H9 (cell line): ENCODE measurements around the gene TMEM52B. TPM values are rescaled to one million over a fixed set of nuclear protein-coding genes. Genes with fewer than 3 reads are reported as not detected.
A peak's percentile ranks its signal among the peaks of the same experiment; 100 is the strongest.

Source experiments
- DNase-seq: peaks from one replicate; pipeline ENCODE4 v3.0.0-alpha.2; 2017
- H2AFZ ChIP-seq: one replicate; pipeline ENCODE4 v1.6.1; 2013; ENCODE audit warnings: mild to moderate bottlenecking, low read length, control low read depth, moderate library complexity
- H2AK5ac ChIP-seq: 2 replicates; pipeline ENCODE4 v1.6.1; 2013; ENCODE audit warnings: low read length, control low read depth, mixed read lengths; ENCODE audit not compliant: insufficient read length
- H2BK120ac ChIP-seq: one replicate; pipeline ENCODE4 v1.6.1; 2013; ENCODE audit warnings: low read depth, mild to moderate bottlenecking, low read length, control low read depth, inconsistent platforms; ENCODE audit not compliant: poor library complexity, severe bottlenecking
- H2BK12ac ChIP-seq: 2 replicates; pipeline ENCODE4 v1.6.1; 2013; ENCODE audit warnings: low read length, control low read depth, mixed read lengths, low read depth; ENCODE audit not compliant: insufficient read length
- H2BK15ac ChIP-seq: 2 replicates; pipeline ENCODE4 v1.6.1; 2013; ENCODE audit warnings: low read depth, low read length, control low read depth
- H2BK20ac ChIP-seq: one replicate; pipeline ENCODE4 v1.6.1; 2013; ENCODE audit warnings: low read depth, mild to moderate bottlenecking, low read length, control low read depth, inconsistent platforms; ENCODE audit not compliant: poor library complexity, severe bottlenecking
- H2BK5ac ChIP-seq: 2 replicates; pipeline ENCODE4 v1.6.1; 2013; ENCODE audit warnings: low read length, control low read depth, mixed read lengths; ENCODE audit not compliant: insufficient read length
- H3K14ac ChIP-seq: 2 replicates; pipeline ENCODE4 v1.6.1; 2013; ENCODE audit warnings: low read length, control low read depth; ENCODE audit not compliant: insufficient read depth
- H3K18ac ChIP-seq: 2 replicates; pipeline ENCODE4 v1.6.1; 2013; ENCODE audit warnings: low read depth, mild to moderate bottlenecking, mixed read lengths, low read length, control low read depth; ENCODE audit not compliant: insufficient read length
- H3K23ac ChIP-seq: 2 replicates; pipeline ENCODE4 v1.6.1; 2013; ENCODE audit warnings: low read length, control low read depth, mixed read lengths, low read depth; ENCODE audit not compliant: insufficient read length
- H3K23me2 ChIP-seq: 2 replicates; pipeline ENCODE4 v1.6.1; 2013; ENCODE audit warnings: low read depth, mild to moderate bottlenecking, mixed read lengths, low read length, control low read depth; ENCODE audit not compliant: insufficient read length, poor library complexity, severe bottlenecking
- H3K27ac ChIP-seq: 2 replicates; pipeline ENCODE4 v1.5.1; 2013; ENCODE audit warnings: low read length, control low read depth, mixed read lengths, low read depth; ENCODE audit not compliant: insufficient read length
- H3K27me3 ChIP-seq: 2 replicates; pipeline ENCODE4 v1.6.1; 2013; ENCODE audit warnings: low read length, control low read depth, inconsistent platforms; ENCODE audit not compliant: insufficient read depth
- H3K4ac ChIP-seq: 2 replicates; pipeline ENCODE4 v1.6.1; 2013; ENCODE audit warnings: low read depth, mild to moderate bottlenecking, control low read depth, inconsistent platforms, low read length, moderate library complexity
- H3K4me1 ChIP-seq: 2 replicates; pipeline ENCODE4 v1.6.1; 2013; ENCODE audit warnings: low read length, control low read depth, inconsistent platforms; ENCODE audit not compliant: insufficient read depth
- H3K4me2 ChIP-seq: 2 replicates; pipeline ENCODE4 v1.6.1; 2013; ENCODE audit warnings: low read length, control low read depth, mixed read lengths; ENCODE audit not compliant: insufficient read length, insufficient read depth
- H3K56ac ChIP-seq: 2 replicates; pipeline ENCODE4 v1.6.1; 2013; ENCODE audit warnings: low read depth, mild to moderate bottlenecking, mixed read lengths, low read length, control low read depth; ENCODE audit not compliant: insufficient read length
- H3K79me1 ChIP-seq: 2 replicates; pipeline ENCODE4 v1.6.1; 2013; ENCODE audit warnings: low read depth, mild to moderate bottlenecking, moderate library complexity, low read length, control low read depth, inconsistent platforms; ENCODE audit not compliant: insufficient read depth, poor library complexity, severe bottlenecking
- H3K79me2 ChIP-seq: 2 replicates; pipeline ENCODE4 v1.6.1; 2013; ENCODE audit warnings: low read length, control low read depth, inconsistent platforms; ENCODE audit not compliant: insufficient read depth
- H3K9ac ChIP-seq: 2 replicates; pipeline ENCODE4 v1.6.1; 2013; ENCODE audit warnings: low read length, control low read depth, mixed read lengths; ENCODE audit not compliant: insufficient read length; ENCODE audit errors: extremely low read depth
- H3K9me3 ChIP-seq: one replicate; pipeline ENCODE4 v1.6.1; 2013; ENCODE audit warnings: low read depth, low read length, inconsistent platforms; ENCODE audit not compliant: control insufficient read depth
- H3T11ph ChIP-seq: one replicate; pipeline ENCODE4 v1.6.1; 2013; ENCODE audit warnings: mild to moderate bottlenecking, low read length, control low read depth, inconsistent platforms
- H4K20me1 ChIP-seq: one replicate; pipeline ENCODE4 v1.6.1; 2013; ENCODE audit not compliant: control insufficient read depth, insufficient read length, insufficient read depth
- H4K5ac ChIP-seq: 2 replicates; pipeline ENCODE4 v1.6.1; 2013; ENCODE audit warnings: low read depth, mild to moderate bottlenecking, mixed read lengths, low read length, control low read depth; ENCODE audit not compliant: insufficient read length
- H4K8ac ChIP-seq: replicated peaks from 2 replicates; pipeline ENCODE4 v1.6.1; 2013; ENCODE audit warnings: low read length, control low read depth, mixed read lengths, low read depth; ENCODE audit not compliant: insufficient read length
- H4K91ac ChIP-seq: 2 replicates; pipeline ENCODE4 v1.6.1; 2013; ENCODE audit warnings: low read depth, mild to moderate bottlenecking, moderate library complexity, mixed read lengths, low read length, control low read depth; ENCODE audit not compliant: insufficient read length
- H3K27ac Mint-ChIP-seq, 3 experiments: 2 replicates in 2 of 3; 3 replicates in 1 of 3; pipeline ENCODE4 v1.8.0; 2020 to 2021; ENCODE audit warnings: mixed read lengths in 3 of 3, mild to moderate bottlenecking in 1 of 3, moderate library complexity in 1 of 3
- H3K27me3 Mint-ChIP-seq: 2 replicates; pipeline ENCODE4 v1.8.0; 2021; ENCODE audit warnings: low read depth, mild to moderate bottlenecking, moderate library complexity, mixed read lengths
- H3K36me3 Mint-ChIP-seq, 3 experiments: 2 replicates in 2 of 3; 3 replicates in 1 of 3; pipeline ENCODE4 v1.8.0; 2020 to 2021; ENCODE audit warnings: low read depth in 3 of 3, mixed read lengths in 3 of 3; ENCODE audit not compliant: insufficient read depth in 1 of 3
- H3K4me1 Mint-ChIP-seq, 2 experiments: 2 replicates each; pipeline ENCODE4 v1.8.0; 2020; ENCODE audit warnings: mixed read lengths in 2 of 2
- H3K4me3 Mint-ChIP-seq, 2 experiments: 2 replicates in 1 of 2; 3 replicates in 1 of 2; pipeline ENCODE4 v1.8.0; 2020 to 2021; ENCODE audit warnings: mild to moderate bottlenecking in 2 of 2, mixed read lengths in 2 of 2, moderate library complexity in 1 of 2
- H3K9me3 Mint-ChIP-seq, 2 experiments: 2 replicates in 1 of 2; 3 replicates in 1 of 2; pipeline ENCODE4 v1.8.0; 2020; ENCODE audit warnings: mild to moderate bottlenecking in 2 of 2, mixed read lengths in 2 of 2, moderate library complexity in 1 of 2
- WGBS: extraction: QIAGEN DNeasy Blood & Tissue Kit; methylation state at CpG from one replicate; pipeline ENCODE4 v1.1.7; 2013; ENCODE audit warnings: missing lambda C conversion rate, low lambda C conversion rate, mixed read lengths; ENCODE audit not compliant: insufficient read length; ENCODE audit errors: extremely low coverage; 5-methylcytosine and 5-hydroxymethylcytosine counted together
- total RNA-seq: library from RNA; stranded (reverse); gene quantifications from 2 replicates; pipeline ENCODE4 v1.2.1, GENCODE V29; 2021
- TF ChIP-seq, protein P1 (sequence below): fragments of 200-600 bp; sonication (generic); conservative IDR thresholded peaks from 3 replicates; pipeline ENCODE4 v1.8.0; 2021; ENCODE audit warnings: antibody characterized with exemption, mild to moderate bottlenecking

TMEM52B gene
- total RNA-seq, 1 experiment from 2014 or later = not detected

DNA sequence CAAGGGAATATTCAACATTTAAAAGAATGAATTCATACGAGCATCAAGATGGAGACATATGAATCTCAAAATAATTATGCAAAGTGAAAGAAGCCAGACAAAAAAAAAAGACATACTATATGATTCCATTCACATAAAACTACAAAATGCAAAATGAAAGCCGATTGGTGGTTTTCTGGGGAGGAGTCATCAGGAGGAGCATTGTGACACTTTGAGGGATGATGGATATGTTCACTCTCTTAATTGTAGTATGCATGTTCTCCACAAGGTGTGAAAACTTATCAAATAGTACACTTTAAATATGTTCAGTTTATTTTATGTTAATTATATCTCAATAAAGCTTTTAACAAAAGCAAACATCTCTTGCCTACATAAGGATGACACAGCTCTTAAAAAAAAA is 20.4 kb upstream of the TMEM52B start:
- H3K4me3 Mint-ChIP-seq = no peak overlapping the region
- WGBS = no CpG with 5 or more reads among the region's 2 CpGs
- no peak for DNase-seq
- Histone ChIP-seq H4K20me1 (no peaks in the 10 kb centered on the region), H4K8ac (no peak overlapping the region), H3K9ac (no peak overlapping the region), H2AK5ac (no peak overlapping the region), H3K56ac (no peak overlapping the region), H4K5ac (no peak overlapping the region), H3K4me1 (no peaks in the 10 kb centered on the region; the same call in 1 of the 2 replicates), H3T11ph (no peak overlapping the region), H3K4ac (no peak overlapping the region), H2BK5ac (no peak overlapping the region), H3K4me2 (no peak overlapping the region), H3K14ac (no peak overlapping the region), H3K79me2 (no peaks in the 10 kb centered on the region), H2AFZ (no peak overlapping the region), H2BK120ac (no peak overlapping the region), H3K23me2 (peaks cover 7% of the 10 kb centered on the region), H3K27ac (no peak overlapping the region), H3K27me3 (no peaks in the 10 kb centered on the region), H4K91ac (no peak overlapping the region), H2BK12ac (no peak overlapping the region), H3K9me3 (no peaks in the 10 kb centered on the region), H2BK20ac (no peak overlapping the region), H2BK15ac (no peak overlapping the region), H3K79me1 (no peaks in the 10 kb centered on the region), H3K18ac (no peak overlapping the region), H3K23ac (no peak overlapping the region)
- H3K9me3 Mint-ChIP-seq = no peaks in the 10 kb centered on the region
- no peak overlapping the region for H3K27ac Mint-ChIP-seq
- H3K4me1 Mint-ChIP-seq = peaks cover 0 to 7% of the 10 kb centered on the region in 2 experiments; a peak in 3 of 4 replicates
- H3K36me3 Mint-ChIP-seq = no peaks in the 10 kb centered on the region; a peak in 1 of 7 replicates
- TF ChIP-seq, protein P1, sequence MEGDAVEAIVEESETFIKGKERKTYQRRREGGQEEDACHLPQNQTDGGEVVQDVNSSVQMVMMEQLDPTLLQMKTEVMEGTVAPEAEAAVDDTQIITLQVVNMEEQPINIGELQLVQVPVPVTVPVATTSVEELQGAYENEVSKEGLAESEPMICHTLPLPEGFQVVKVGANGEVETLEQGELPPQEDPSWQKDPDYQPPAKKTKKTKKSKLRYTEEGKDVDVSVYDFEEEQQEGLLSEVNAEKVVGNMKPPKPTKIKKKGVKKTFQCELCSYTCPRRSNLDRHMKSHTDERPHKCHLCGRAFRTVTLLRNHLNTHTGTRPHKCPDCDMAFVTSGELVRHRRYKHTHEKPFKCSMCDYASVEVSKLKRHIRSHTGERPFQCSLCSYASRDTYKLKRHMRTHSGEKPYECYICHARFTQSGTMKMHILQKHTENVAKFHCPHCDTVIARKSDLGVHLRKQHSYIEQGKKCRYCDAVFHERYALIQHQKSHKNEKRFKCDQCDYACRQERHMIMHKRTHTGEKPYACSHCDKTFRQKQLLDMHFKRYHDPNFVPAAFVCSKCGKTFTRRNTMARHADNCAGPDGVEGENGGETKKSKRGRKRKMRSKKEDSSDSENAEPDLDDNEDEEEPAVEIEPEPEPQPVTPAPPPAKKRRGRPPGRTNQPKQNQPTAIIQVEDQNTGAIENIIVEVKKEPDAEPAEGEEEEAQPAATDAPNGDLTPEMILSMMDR = 0 out of 3 replicates have a peak, but pooled peaks have one; percentile 16
- peaks cover 4% of the 10 kb centered on the region; the same call in 1 of the 2 replicates for H3K27me3 Mint-ChIP-seq
